Vagina (tissue), 2 donors: ENCODE measurements around the gene EHMT1.
"Not testable (repeated sequence)": the region's sequence is repeated elsewhere in the genome, so short reads cannot be mapped to it uniquely, and the experiment has no call there.

Experiments used
- POLR2A ChIP-seq, 2 donors: fragments of 450-650 bp; IDR thresholded peaks; one replicate each; pipeline ENCODE4 v1.6.1; 2017; ENCODE audit warnings: antibody characterized with exemption in 2 of 2, mild to moderate bottlenecking in 2 of 2, moderate library complexity in 2 of 2
- POLR2AphosphoS5 ChIP-seq, 2 donors: sonication (generic); formaldehyde crosslinking; IDR thresholded peaks; one replicate each; pipeline ENCODE4 v1.9.0; 2017; ENCODE audit warnings: antibody characterized with exemption in 2 of 2, mild to moderate bottlenecking in 2 of 2, low read depth in 1 of 2; ENCODE audit not compliant: insufficient read depth in 1 of 2
- TF ChIP-seq, protein P1 (sequence below), 3 experiments: fragments of 450-650 bp in 2 of 3; fragments of 200-600 bp in 1 of 3; sonication (generic) in 1 of 3; IDR thresholded peaks; one replicate each; pipeline ENCODE4 v1.5.1; 2017 to 2019; ENCODE audit warnings: antibody characterized with exemption in 3 of 3, mild to moderate bottlenecking in 2 of 3, moderate library complexity in 2 of 3

DNA sequence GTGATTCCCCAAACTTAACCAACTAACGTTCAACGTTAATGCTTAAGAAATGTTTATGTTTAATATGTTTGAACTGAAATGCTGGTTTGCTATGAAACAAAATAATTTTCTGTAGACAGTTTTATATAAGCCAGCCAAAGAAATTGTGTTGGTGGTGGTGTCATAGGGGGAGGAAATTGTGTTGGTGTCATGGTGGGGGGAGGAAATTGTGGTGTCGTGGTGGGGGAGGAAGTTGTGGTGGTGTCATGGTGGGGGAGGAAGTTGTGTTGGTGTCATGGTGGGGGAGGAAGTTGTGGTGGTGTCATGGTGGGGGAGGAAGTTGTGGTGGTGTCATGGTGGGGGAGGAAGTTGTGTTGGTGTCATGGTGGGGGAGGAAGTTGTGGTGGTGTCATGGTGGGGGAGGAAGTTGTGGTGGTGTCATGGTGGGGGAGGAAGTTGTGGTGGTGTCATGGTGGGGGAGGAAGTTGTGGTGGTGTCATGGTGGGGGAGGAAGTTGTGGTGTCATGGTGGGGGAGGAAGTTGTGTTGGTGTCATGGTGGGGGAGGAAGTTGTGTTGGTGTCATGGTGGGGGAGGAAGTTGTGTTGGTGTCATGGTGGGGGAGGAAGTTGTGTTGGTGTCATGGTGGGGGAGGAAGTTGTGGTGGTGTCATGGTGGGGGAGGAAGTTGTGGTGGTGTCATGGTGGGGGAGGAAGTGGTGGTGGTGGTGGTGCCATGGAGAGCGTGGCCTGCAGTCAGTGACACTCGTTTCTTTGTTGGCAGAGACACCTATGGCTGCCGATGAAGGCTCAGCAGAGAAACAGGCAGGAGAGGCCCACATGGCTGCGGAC, 97.3 kb downstream of the EHMT1 start:
- TF ChIP-seq, protein P1, sequence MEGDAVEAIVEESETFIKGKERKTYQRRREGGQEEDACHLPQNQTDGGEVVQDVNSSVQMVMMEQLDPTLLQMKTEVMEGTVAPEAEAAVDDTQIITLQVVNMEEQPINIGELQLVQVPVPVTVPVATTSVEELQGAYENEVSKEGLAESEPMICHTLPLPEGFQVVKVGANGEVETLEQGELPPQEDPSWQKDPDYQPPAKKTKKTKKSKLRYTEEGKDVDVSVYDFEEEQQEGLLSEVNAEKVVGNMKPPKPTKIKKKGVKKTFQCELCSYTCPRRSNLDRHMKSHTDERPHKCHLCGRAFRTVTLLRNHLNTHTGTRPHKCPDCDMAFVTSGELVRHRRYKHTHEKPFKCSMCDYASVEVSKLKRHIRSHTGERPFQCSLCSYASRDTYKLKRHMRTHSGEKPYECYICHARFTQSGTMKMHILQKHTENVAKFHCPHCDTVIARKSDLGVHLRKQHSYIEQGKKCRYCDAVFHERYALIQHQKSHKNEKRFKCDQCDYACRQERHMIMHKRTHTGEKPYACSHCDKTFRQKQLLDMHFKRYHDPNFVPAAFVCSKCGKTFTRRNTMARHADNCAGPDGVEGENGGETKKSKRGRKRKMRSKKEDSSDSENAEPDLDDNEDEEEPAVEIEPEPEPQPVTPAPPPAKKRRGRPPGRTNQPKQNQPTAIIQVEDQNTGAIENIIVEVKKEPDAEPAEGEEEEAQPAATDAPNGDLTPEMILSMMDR (IDR thresholded peaks at IDR 0.05): not testable (repeated sequence)
- TF ChIP-seq POLR2AphosphoS5 (IDR thresholded peaks at IDR 0.05; ENCODE audit: insufficient read depth in 1 of 2, low read depth in 1 of 2); POLR2A (IDR thresholded peaks at IDR 0.05): not testable (repeated sequence)
